Measurements from ENCODE around the gene RTRAF. TPM values are rescaled to one million over a fixed set of nuclear protein-coding genes. Genes with fewer than 3 reads are reported as not detected.

Gene RTRAF
- polyA plus RNA-seq, 1 donor: 275 TPM

GRCh38 chr14:52020161-52020714, 30.9 kb downstream of the RTRAF start:
- no peak for DNase-seq

GRCh38 chr14:52020866-52021717, 31.7 kb downstream of the RTRAF start:
- no peak for DNase-seq

GRCh38 chr14:52021957-52022600, 32.7 kb downstream of the RTRAF start:
- no peak for DNase-seq

GRCh38 chr14:52023518-52023917, 34.2 kb downstream of the RTRAF start:
- DNase-seq: no peak

- no peak for DNase-seq
These were observed 36.0 kb downstream of the RTRAF start for GRCh38 chr14:52025310-52025709.

GRCh38 chr14:52026017-52026660, 36.8 kb downstream of the RTRAF start:
- no peak for DNase-seq

- DNase-seq: no peak
These were observed 37.6 kb downstream of the RTRAF start for GRCh38 chr14:52026901-52027300.

- no peak for DNase-seq
These were observed 40.5 kb downstream of the RTRAF start for GRCh38 chr14:52029881-52030280.

- no peak for DNase-seq
These were observed 42.4 kb downstream of the RTRAF start for GRCh38 chr14:52031781-52032180.

GRCh38 chr14:52032204-52032801, 43.0 kb downstream of the RTRAF start:
- no peak for DNase-seq

- no peak for DNase-seq
These were observed 43.8 kb downstream of the RTRAF start for GRCh38 chr14:52033101-52033642.

GRCh38 chr14:52039124-52039815, 49.9 kb downstream of the RTRAF start:
- DNase-seq: no peak

GRCh38 chr14:52040598-52040997, 51.3 kb downstream of the RTRAF start:
- DNase-seq: no peak

- DNase-seq: no peak
These were observed 53.3 kb downstream of the RTRAF start for GRCh38 chr14:52042371-52043289.

- DNase-seq: no peak
These were observed 54.3 kb downstream of the RTRAF start for GRCh38 chr14:52043690-52044089.

GRCh38 chr14:52044791-52045522, 55.6 kb downstream of the RTRAF start:
- DNase-seq: no peak

- DNase-seq: no peak
These were observed 57.1 kb downstream of the RTRAF start for GRCh38 chr14:52046376-52046917.

GRCh38 chr14:52048116-52048515, 58.8 kb downstream of the RTRAF start:
- no peak for DNase-seq

GRCh38 chr14:52048641-52049204, 59.4 kb downstream of the RTRAF start:
- no peak for DNase-seq
